Calu3 (cell line): ENCODE results near the gene MCTP2. TPM values are rescaled to one million over a fixed set of nuclear protein-coding genes. Genes with fewer than 3 reads are reported as not detected.
"Not testable (repeated sequence)": the region's sequence is repeated elsewhere in the genome, so short reads cannot be mapped to it uniquely, and the experiment has no call there.

Source experiments
- BruUV-seq: library from RNA; stranded (reverse); fragments of 400-500 nt; replicated peaks from 2 replicates; lab custom pipeline; 2021; lab: Mats Ljungman, UMichigan
- CTCF ChIA-PET: fragments of 300-600 bp; sonication (Branson Sonifier 250); formaldehyde crosslinking; loops from one replicate; lab custom pipeline; 2022; ENCODE audit warnings: antibody characterized with exemption; lab: Charles Lee
- DNase-seq: peaks from one replicate; pipeline ENCODE4 v3.0.0; 2022
- H3K27ac Mint-ChIP-seq: one replicate; pipeline ENCODE4 v1.8.0; 2022; ENCODE audit warnings: mixed read lengths; ENCODE audit not compliant: unreplicated experiment
- H3K27me3 Mint-ChIP-seq: one replicate; pipeline ENCODE4 v1.8.0; 2022; ENCODE audit warnings: mixed read lengths; ENCODE audit not compliant: unreplicated experiment
- H3K36me3 Mint-ChIP-seq: one replicate; pipeline ENCODE4 v1.8.0; 2022; ENCODE audit warnings: mild to moderate bottlenecking, moderate library complexity, mixed read lengths; ENCODE audit not compliant: insufficient read depth, unreplicated experiment
- H3K4me1 Mint-ChIP-seq: one replicate; pipeline ENCODE4 v1.8.0; 2022; ENCODE audit warnings: mild to moderate bottlenecking, low read depth, mixed read lengths; ENCODE audit not compliant: unreplicated experiment
- H3K4me3 Mint-ChIP-seq: one replicate; pipeline ENCODE4 v1.8.0; 2022; ENCODE audit warnings: mild to moderate bottlenecking, low read depth, moderate library complexity, mixed read lengths; ENCODE audit not compliant: unreplicated experiment
- H3K9me3 Mint-ChIP-seq: one replicate; pipeline ENCODE4 v1.8.0; 2022; ENCODE audit warnings: low read depth, mixed read lengths; ENCODE audit not compliant: unreplicated experiment
- intact Hi-C: fragments of 100-400 bp; cut with micrococcal nuclease; formaldehyde crosslinking; loops from one replicate; pipeline ENCODE4 v1.10.0; 2022; ENCODE audit not compliant: unreplicated experiment
- total RNA-seq: library from RNA; stranded (reverse); gene quantifications from 2 replicates; pipeline ENCODE4 v1.2.3, GENCODE V29; 2022
- TF ChIP-seq, protein P1 (sequence below): fragments of 200-600 bp; IDR thresholded peaks from one replicate; pipeline ENCODE4 v1.8.0; 2022; ENCODE audit warnings: antibody characterized with exemption; ENCODE audit not compliant: unreplicated experiment

MCTP2 gene
- total RNA-seq, 1 experiment from 2014 or later, result 30.1 TPM

DNA sequence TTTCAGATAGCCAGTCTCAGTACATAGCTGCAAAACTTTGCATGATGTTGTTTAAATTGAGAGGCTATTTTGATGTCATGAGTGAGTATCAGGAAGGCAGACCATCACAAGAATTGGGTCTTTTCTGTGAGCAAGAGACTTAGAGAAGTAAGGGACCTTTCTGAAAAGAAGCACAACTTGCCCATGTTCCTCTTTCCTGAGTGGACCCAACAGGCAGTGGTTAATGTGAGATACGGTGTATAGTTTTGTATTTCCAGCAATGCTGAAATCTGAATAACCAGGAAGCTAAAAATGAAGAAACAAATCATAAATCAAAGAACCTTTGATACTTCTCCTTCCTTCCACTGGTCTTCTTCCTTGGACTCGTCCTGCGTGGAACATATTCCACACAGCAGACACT lies 25.1 kb downstream of the MCTP2 start:
- BruUV-seq, result no TSS peak
- H3K36me3 Mint-ChIP-seq, result no peaks in the 10 kb centered on the region
- no peak for DNase-seq
- peaks cover 3% of the 10 kb centered on the region for H3K9me3 Mint-ChIP-seq
- H3K27ac Mint-ChIP-seq, result no peak overlapping the region
- peaks cover 39% of the 10 kb centered on the region for H3K4me1 Mint-ChIP-seq
- CTCF ChIA-PET, result no interaction called here
- no peak overlapping the region for H3K4me3 Mint-ChIP-seq
- intact Hi-C loops, result loop anchor here (5.0 kb wide), 1 partner anchor 56 kb away; no protein-coding TSS in a partner anchor
- TF ChIP-seq, protein P1, sequence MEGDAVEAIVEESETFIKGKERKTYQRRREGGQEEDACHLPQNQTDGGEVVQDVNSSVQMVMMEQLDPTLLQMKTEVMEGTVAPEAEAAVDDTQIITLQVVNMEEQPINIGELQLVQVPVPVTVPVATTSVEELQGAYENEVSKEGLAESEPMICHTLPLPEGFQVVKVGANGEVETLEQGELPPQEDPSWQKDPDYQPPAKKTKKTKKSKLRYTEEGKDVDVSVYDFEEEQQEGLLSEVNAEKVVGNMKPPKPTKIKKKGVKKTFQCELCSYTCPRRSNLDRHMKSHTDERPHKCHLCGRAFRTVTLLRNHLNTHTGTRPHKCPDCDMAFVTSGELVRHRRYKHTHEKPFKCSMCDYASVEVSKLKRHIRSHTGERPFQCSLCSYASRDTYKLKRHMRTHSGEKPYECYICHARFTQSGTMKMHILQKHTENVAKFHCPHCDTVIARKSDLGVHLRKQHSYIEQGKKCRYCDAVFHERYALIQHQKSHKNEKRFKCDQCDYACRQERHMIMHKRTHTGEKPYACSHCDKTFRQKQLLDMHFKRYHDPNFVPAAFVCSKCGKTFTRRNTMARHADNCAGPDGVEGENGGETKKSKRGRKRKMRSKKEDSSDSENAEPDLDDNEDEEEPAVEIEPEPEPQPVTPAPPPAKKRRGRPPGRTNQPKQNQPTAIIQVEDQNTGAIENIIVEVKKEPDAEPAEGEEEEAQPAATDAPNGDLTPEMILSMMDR, result no peak
- H3K27me3 Mint-ChIP-seq, result no peaks in the 10 kb centered on the region

DNA sequence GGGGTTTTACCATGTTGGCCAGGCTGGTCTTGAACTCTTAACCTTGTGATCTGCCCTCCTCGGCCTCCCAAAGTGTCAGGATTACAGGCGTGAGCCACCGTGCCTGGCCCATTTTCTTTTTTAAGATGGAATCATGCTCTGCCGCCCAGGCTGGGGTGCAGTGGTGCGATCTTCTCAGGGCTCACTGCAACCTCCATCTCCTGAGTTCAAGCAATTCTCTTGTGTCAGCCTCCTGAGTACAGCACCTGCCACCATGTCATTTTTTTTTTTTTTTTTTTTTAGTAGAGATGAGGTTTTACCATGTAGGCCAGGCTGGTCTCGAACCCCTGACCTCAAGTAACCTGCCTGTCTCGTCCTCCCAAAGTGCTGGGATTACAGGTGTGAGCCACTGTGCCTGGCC lies 26.4 kb downstream of the MCTP2 start:
- intact Hi-C loops, result loop anchor here (5.0 kb wide), 1 partner anchor 55 kb away; no protein-coding TSS in a partner anchor
- CTCF ChIA-PET, H3K9me3 Mint-ChIP-seq, H3K4me3 Mint-ChIP-seq, DNase-seq, H3K27me3 Mint-ChIP-seq, H3K36me3 Mint-ChIP-seq, BruUV-seq, H3K27ac Mint-ChIP-seq: not testable (repeated sequence)
- peaks cover 36% of the 10 kb centered on the region for H3K4me1 Mint-ChIP-seq

DNA sequence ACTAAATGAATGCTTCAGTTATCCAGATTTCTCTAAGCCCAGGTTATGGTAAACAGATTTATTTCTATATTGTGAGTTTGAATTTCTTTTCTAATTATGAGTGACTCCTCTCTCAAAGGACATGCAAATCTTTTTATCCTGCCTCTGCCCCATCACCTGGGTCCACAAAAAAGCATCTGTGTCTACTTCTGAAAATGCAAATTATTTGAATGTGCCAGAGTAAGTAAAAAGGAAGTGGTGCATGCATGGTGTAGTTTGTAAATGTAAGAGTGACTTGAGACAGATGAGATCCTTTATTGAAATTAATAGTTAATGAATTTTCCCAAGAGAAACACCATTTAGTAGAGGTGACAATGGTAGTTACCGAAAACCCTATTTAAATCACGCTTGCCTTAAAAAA lies 26.9 kb downstream of the MCTP2 start:
- Mint-ChIP-seq H3K36me3 (no peaks in the 10 kb centered on the region), H3K9me3 (no peaks in the 10 kb centered on the region), H3K4me3 (no peak overlapping the region), H3K4me1 (peaks cover 33% of the 10 kb centered on the region), H3K27me3 (no peaks in the 10 kb centered on the region), H3K27ac (no peak overlapping the region)
- no peak for DNase-seq
- CTCF ChIA-PET, result no interaction called here
- BruUV-seq, result no TSS peak
- intact Hi-C loops, result loop anchor here (5.0 kb wide), 1 partner anchor 54 kb away; no protein-coding TSS in a partner anchor
- TF ChIP-seq, protein P1, result no peak

DNA sequence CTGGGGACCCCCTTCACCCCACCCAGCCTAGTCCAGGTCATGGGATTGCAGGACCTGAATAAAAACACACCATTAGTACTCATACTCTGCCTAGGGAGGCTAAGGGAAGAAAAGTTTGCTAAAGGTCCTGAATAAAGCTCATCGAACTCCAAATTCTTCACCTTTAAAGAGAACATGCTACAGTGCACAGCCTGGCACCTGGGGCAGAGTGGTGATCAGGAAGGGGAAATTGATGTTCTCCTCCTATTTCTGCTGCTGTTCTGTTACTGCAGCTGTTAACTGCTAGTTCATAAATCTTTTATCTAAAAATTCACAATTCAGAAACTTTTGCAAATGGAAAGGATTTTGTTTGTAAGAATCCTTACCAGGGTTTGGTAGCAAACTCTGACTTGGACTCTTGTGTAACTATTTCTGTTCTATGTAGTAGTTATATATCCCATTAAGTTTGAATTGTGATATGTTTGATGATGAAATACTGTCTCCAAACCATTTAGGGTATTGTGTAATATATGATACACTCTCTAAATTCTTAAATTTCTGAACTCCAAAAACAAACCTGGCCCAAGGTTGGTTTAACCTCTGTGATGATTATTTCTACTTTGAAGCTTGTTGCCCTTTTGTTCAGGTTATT lies 27.9 kb downstream of the MCTP2 start:
- H3K27ac Mint-ChIP-seq, result no peak overlapping the region
- TF ChIP-seq, protein P1, result no peak
- CTCF ChIA-PET, result no interaction called here
- no peaks in the 10 kb centered on the region for H3K9me3 Mint-ChIP-seq
- H3K27me3 Mint-ChIP-seq, result no peaks in the 10 kb centered on the region
- intact Hi-C loops, result loop anchor here (5.0 kb wide), 1 partner anchor 53 kb away; no protein-coding TSS in a partner anchor
- no peak for DNase-seq
- H3K4me3 Mint-ChIP-seq, result no peak overlapping the region
- no TSS peak for BruUV-seq
- peaks cover 34% of the 10 kb centered on the region for H3K4me1 Mint-ChIP-seq
- H3K36me3 Mint-ChIP-seq, result no peaks in the 10 kb centered on the region

DNA sequence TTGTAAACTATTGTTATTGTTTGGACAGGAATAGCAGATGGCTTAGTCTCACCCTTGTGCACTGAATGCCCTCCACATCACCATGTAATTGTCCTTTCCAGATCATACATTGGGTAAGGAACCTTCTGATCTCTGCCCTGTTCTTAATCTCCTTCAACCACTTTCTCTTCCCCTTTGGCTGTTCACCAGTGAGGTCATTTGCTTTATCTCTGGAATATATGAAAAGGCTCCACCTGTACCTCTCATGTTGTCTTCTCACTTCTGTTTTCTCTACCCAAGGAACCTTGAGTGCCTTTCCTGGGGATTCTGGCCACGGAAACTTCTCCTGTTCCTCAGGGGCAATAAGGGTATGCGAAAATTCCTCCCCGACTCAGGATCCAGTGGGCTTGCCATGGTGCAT lies 28.5 kb downstream of the MCTP2 start:
- no peaks in the 10 kb centered on the region for H3K27me3 Mint-ChIP-seq
- peaks cover 31% of the 10 kb centered on the region for H3K4me1 Mint-ChIP-seq
- no peak overlapping the region for H3K4me3 Mint-ChIP-seq
- CTCF ChIA-PET, result no interaction called here
- no peaks in the 10 kb centered on the region for H3K36me3 Mint-ChIP-seq
- DNase-seq, result no peak
- TF ChIP-seq, protein P1, result no peak
- intact Hi-C loops, result loop anchor here (5.0 kb wide), 1 partner anchor 52 kb away; no protein-coding TSS in a partner anchor
- H3K9me3 Mint-ChIP-seq, result no peaks in the 10 kb centered on the region
- no TSS peak for BruUV-seq
- H3K27ac Mint-ChIP-seq, result no peak overlapping the region
